ENCODE measurements around the gene UNC119B.
A peak's percentile ranks its signal among the peaks of the same experiment; 100 is the strongest.

The UNC119B gene

DNA sequence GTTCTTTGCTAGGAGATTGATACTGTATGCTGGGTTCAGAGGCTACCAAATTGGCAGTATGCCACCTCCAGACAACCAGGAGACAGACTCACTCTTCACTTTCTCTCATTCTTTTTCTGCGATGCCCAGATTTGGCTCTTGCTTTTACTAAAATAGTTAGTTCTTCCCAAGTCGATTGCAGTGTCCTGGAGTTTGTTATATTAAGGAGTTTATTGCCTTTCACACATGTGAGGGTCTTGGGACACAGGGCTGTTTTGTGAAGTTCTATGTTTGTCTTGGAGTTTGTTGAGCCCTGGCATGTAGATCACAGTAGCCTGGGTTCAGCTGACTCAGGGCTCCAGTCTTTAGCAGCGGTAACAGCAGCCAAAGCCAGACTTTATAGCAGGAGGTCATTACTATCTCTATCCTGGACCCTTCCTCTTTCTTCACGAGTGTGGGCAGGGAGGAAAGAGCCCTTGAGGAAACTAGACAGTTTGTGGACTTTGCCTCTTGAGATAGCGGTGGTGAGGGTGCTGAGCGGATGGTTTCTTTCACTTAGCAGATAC lies 21.7 kb upstream of the UNC119B start:
- no peak for DNase-seq (ENCODE audit: low read depth in 3 of 3)

- no peak for DNase-seq (ENCODE audit: low read depth in 3 of 3)
Measured at GRCh38 chr12:120689397-120690082, 20.7 kb upstream of the UNC119B start.

DNA sequence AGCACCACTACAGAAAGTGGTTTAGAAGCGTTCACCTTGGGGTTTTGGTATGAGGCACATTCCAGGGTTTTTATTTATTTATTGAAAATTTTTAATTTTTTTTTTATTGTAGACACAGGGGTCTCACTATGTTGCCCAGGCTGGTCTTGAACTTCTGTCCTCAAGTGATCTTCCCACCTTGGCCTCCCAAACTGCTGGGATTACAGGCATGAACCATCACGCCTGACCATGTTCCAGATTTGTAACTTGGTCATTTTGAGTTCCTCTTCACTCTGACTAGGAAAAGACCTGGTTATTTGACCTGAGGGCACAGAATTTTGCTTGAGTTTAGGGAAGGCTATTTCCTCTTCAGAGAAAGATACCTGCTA lies 20.2 kb upstream of the UNC119B start:
- no peak for DNase-seq (ENCODE audit: low read depth in 3 of 3)

DNA sequence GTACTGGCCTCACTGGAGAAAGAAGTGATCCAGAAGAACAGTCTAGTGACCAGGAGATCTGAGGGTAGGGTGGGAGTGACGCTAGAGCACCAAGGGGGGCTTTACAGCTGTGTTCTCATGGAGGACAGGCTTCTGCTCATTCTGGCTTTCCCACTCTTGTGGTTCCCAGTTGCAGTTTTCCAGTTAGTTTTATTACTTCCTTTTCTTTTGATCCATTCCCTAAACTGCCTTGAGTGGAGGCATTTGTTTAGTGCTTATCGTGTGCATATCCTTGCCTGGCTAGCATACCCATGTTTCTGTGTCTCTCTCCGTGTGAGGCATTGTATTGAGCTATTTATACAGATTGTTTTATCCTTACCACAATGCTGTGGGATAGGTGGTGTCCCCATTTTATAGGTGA lies 19.3 kb upstream of the UNC119B start:
- DNase-seq (ENCODE audit: low read depth in 3 of 3), result no peak

- no peak for DNase-seq (ENCODE audit: low read depth in 3 of 3)
Measured at GRCh38 chr12:120692524-120693033, 17.7 kb upstream of the UNC119B start.

GRCh38 chr12:120693848-120694247 lies 16.4 kb upstream of the UNC119B start:
- DNase-seq (ENCODE audit: low read depth in 3 of 3), result no peak

DNA sequence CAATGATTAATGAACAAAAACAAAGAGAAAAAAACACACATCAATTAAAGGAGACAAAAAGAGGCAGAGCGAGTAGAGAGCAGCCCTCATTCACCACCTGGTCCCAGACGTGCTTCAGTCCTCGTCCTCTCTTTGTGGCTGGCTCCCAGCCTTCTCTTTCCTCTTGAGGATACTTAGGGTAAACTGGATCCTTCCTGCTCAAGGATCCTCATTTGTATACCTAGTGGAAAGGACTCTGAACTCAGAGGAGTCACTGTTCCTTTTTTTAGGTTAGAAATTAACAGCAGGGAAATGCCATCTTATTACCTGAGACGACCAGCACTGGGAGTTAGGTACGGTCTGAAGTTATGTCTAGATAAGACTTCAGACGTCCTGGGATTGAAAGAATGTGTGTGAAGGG lies 13.6 kb upstream of the UNC119B start:
- DNase-seq (ENCODE audit: low read depth in 3 of 3), result no peak

- DNase-seq (ENCODE audit: low read depth in 3 of 3), result no peak
Measured at GRCh38 chr12:120697344-120697743, 12.9 kb upstream of the UNC119B start.

DNA sequence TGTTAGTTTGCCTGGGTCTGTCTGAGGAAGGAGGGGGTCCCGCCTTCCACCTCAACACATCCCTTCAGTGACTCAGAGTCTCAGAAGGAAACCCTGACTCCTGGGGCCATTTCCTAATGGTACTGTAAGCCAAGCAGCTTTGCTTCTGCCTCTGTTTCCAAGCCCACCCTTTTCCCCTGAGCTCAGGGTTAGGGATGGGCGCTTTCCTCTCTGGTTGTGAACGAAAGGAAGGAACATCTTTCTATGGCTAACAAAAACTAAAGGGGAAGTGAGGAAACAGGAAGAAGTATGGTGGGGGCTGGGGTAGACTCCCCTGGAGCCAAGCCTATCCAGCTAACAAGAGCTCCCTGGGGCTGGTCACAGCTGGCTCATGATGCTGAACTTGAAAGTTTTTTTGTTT lies 11.6 kb upstream of the UNC119B start:
- DNase-seq (ENCODE audit: low read depth in 3 of 3), result no peak

- DNase-seq (ENCODE audit: low read depth in 3 of 3), result no peak
Measured at GRCh38 chr12:120699553-120699952, 10.7 kb upstream of the UNC119B start.

DNA sequence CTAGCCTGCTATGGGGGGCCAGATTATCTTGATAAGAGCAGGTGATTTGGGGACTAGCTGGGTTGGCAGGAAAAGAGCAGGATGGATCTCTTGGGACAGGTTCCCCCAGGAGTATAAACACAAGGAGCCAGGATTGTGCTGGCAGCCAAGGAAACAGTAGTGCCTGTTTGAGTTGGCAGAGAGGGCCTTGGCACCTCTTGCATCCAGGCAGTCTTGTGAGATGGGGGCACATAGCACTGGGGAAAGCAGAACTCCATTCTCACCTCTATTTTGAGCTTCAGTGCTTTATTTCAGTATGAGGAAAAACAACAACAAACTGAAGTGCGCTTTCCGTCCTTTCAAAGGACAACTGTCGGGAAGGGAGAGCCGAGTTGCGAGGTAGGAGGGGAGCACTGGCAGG lies 9.4 kb upstream of the UNC119B start:
- DNase-seq (ENCODE audit: low read depth in 3 of 3), result no peak

DNA sequence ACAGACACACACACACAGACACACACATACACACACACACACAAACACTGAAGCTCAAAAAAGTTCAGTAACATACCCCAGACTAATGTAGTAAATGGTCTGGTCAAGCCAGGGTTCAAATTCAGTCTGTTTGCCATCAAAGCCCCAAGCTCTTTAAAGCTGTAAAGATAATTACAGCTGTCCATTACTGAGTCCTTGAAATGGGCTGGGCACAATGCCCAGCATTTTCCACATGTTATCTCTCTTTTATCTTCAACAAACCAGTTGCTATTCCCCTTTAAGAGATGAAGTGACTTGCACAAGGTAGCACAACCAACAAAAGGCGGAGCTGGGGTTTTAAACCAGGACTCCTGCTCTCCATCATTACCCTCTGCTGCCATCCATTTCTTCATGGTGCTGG lies 7.6 kb upstream of the UNC119B start:
- no peak for DNase-seq (ENCODE audit: low read depth in 3 of 3)

- DNase-seq (ENCODE audit: low read depth in 3 of 3), result no peak
Measured at GRCh38 chr12:120703311-120703942, 6.8 kb upstream of the UNC119B start.

- DNase-seq (ENCODE audit: low read depth in 3 of 3), result no peak
Measured at GRCh38 chr12:120705618-120706017, 4.6 kb upstream of the UNC119B start.

DNA sequence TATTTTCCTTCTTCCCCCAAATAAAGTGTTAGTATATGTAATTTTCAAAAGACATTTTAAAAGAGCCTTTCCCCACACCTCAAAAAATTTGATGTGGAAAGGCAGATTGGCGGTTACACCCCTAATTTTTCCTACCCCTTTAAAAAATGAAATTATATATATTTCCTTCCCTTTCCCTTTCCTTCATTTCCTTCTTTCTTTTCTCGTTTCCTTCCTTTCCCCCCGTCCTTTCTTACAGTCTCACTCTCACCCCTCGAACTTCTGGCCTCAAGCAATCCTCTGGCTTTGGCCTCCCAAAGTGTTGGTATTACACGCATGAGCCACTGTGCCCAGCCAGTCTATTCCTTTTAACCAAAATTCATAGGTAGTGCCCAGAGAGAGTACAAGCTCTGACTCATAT lies 4.2 kb upstream of the UNC119B start:
- no peak for DNase-seq (ENCODE audit: low read depth in 3 of 3)

GRCh38 chr12:120708651-120709050 lies 1.6 kb upstream of the UNC119B start:
- no peak for DNase-seq (ENCODE audit: low read depth in 3 of 3)

- DNase-seq (ENCODE audit: low read depth in 3 of 3), result no peak
Measured at GRCh38 chr12:120710805-120711296, 593 bp downstream of the UNC119B start.

DNA sequence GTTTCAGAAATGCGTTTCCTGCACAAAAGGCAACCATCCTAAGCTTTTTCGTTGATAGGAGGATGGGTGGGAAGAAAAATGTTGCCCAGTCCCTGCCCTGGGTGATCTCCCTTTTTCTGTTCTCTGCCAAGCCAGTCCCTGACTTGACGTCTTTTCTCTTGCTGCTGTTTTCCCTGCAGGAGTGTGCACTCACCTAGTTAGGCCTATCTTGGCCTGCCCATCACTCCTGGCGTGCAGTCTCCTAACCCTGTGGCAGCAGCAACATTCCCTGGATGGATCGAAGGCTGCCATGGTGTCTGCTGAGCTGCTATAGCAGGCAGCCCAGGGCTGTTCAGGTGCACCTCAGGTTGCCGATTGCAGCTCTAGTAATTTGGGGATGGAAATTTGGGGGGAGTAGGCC lies 1.2 kb downstream of the UNC119B start:
- DNase-seq (ENCODE audit: low read depth in 3 of 3), result no peak

- no peak for DNase-seq (ENCODE audit: low read depth in 3 of 3)
Measured at GRCh38 chr12:120712610-120713009, 2.4 kb downstream of the UNC119B start.

GRCh38 chr12:120713861-120714482 lies 3.7 kb downstream of the UNC119B start:
- peak; percentile 34 to 85 (median 72) for DNase-seq (ENCODE audit: low read depth in 3 of 3)

GRCh38 chr12:120718055-120718454 lies 7.8 kb downstream of the UNC119B start:
- no peak for DNase-seq (ENCODE audit: low read depth in 3 of 3)

DNA sequence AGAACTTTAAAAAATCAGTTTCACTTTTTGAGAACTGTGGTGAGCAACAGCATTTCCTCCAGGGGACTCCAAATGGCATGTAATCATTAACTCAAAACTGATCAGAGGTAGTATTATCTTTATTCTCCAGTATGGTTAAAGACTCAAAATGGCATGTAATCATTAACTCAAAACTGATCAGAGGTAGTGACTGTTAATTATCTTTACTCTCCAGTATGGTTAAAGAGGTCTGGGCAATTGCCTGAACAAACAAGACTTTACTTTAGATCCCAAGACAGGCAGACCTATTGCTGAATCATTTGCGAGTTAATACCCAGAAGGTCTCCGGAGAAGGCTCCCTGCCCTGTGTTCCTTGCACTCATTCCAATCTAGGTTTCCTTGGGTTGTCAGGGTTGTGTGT lies 8.8 kb downstream of the UNC119B start:
- DNase-seq (ENCODE audit: low read depth in 3 of 3), result no peak

All from stimulated activated CD4-positive, alpha-beta T cell treated with anti-CD3 and anti-CD28 coated beads, TNF-alpha, amount 100 ng/mL, for 48 hours (primary cell).